Neuron (in vitro differentiated cells): ENCODE measurements around the gene BRIX1.
A peak's percentile ranks its signal among the peaks of the same experiment; 100 is the strongest.

Experiments
- H2AFZ ChIP-seq: one replicate; pipeline ENCODE4 v1.6.1; 2013; ENCODE audit warnings: low read depth, mild to moderate bottlenecking, inconsistent platforms, low read length, moderate library complexity
- H3K27me3 ChIP-seq: one replicate; pipeline ENCODE4 v1.6.1; 2013; ENCODE audit warnings: low read length; ENCODE audit not compliant: insufficient read depth
- H3K36me3 ChIP-seq: one replicate; pipeline ENCODE4 v1.6.1; 2013; ENCODE audit warnings: low read length; ENCODE audit not compliant: insufficient read depth
- H3K4me1 ChIP-seq: one replicate; pipeline ENCODE4 v1.6.1; 2013; ENCODE audit warnings: low read length; ENCODE audit not compliant: insufficient read depth
- H3K4me3 ChIP-seq: 2 replicates; pipeline ENCODE4 v1.5.1; 2013; ENCODE audit warnings: mild to moderate bottlenecking, low read length, moderate library complexity
- H3K9me3 ChIP-seq: one replicate; pipeline ENCODE4 v1.6.1; 2013; ENCODE audit warnings: low read length

Gene BRIX1

GRCh38 chr5:34895641-34896419 is 19.7 kb upstream of the BRIX1 start:
- Histone ChIP-seq H3K4me1 (no peaks in the 10 kb centered on the region), H3K27me3 (no peaks in the 10 kb centered on the region), H2AFZ (no peak overlapping the region), H3K36me3 (no peaks in the 10 kb centered on the region), H3K4me3 (no peak overlapping the region), H3K9me3 (no peaks in the 10 kb centered on the region)

GRCh38 chr5:34897646-34898045 is 17.9 kb upstream of the BRIX1 start:
- no peaks in the 10 kb centered on the region for H3K9me3 ChIP-seq
- no peaks in the 10 kb centered on the region for H3K27me3 ChIP-seq
- no peaks in the 10 kb centered on the region for H3K4me1 ChIP-seq
- no peak overlapping the region for H3K4me3 ChIP-seq
- peaks cover 4% of the 10 kb centered on the region for H3K36me3 ChIP-seq
- H2AFZ ChIP-seq, result no peak overlapping the region

- H3K36me3 ChIP-seq, result peaks cover 4% of the 10 kb centered on the region
- no peaks in the 10 kb centered on the region for H3K27me3 ChIP-seq
- H3K4me1 ChIP-seq, result no peaks in the 10 kb centered on the region
- H3K9me3 ChIP-seq, result no peaks in the 10 kb centered on the region
- H3K4me3 ChIP-seq, result no peak overlapping the region
- no peak overlapping the region for H2AFZ ChIP-seq
Measured at GRCh38 chr5:34898258-34898895, 17.1 kb upstream of the BRIX1 start.

- Histone ChIP-seq H3K36me3 (peaks cover 4% of the 10 kb centered on the region), H3K27me3 (no peaks in the 10 kb centered on the region), H2AFZ (no peak overlapping the region), H3K4me1 (no peaks in the 10 kb centered on the region), H3K4me3 (no peak overlapping the region), H3K9me3 (no peaks in the 10 kb centered on the region)
Measured at GRCh38 chr5:34899066-34899465, 16.4 kb upstream of the BRIX1 start.

- no peaks in the 10 kb centered on the region for H3K27me3 ChIP-seq
Measured at GRCh38 chr5:34900652-34901051, 14.9 kb upstream of the BRIX1 start.

GRCh38 chr5:34903260-34903659 is 12.3 kb upstream of the BRIX1 start:
- Histone ChIP-seq H3K4me3 (no peak overlapping the region), H3K9me3 (no peaks in the 10 kb centered on the region), H3K36me3 (peaks cover 22% of the 10 kb centered on the region), H3K27me3 (no peaks in the 10 kb centered on the region), H3K4me1 (no peaks in the 10 kb centered on the region), H2AFZ (no peak overlapping the region)

More at GRCh38 chr5:34900652-34901051, 14.9 kb upstream of the BRIX1 start:
- Histone ChIP-seq H3K36me3 (peaks cover 7% of the 10 kb centered on the region), H3K9me3 (no peaks in the 10 kb centered on the region), H3K4me1 (no peaks in the 10 kb centered on the region), H3K4me3 (no peak overlapping the region), H2AFZ (no peak overlapping the region)

GRCh38 chr5:34905564-34905963 is 9.9 kb upstream of the BRIX1 start:
- Histone ChIP-seq H3K4me1 (no peaks in the 10 kb centered on the region), H3K36me3 (peaks cover 41% of the 10 kb centered on the region), H3K4me3 (no peak overlapping the region), H2AFZ (no peak overlapping the region), H3K9me3 (no peaks in the 10 kb centered on the region), H3K27me3 (no peaks in the 10 kb centered on the region)

GRCh38 chr5:34913072-34913471 is 2.4 kb upstream of the BRIX1 start:
- Histone ChIP-seq H3K9me3 (no peaks in the 10 kb centered on the region), H2AFZ (no peak overlapping the region), H3K4me3 (no peak overlapping the region), H3K4me1 (peaks cover 22% of the 10 kb centered on the region), H3K36me3 (peaks cover 45% of the 10 kb centered on the region), H3K27me3 (no peaks in the 10 kb centered on the region)

GRCh38 chr5:34914671-34915138 is 806 bp upstream of the BRIX1 start:
- Histone ChIP-seq H2AFZ (peak overlapping the region; percentile 81), H3K36me3 (peaks cover 38% of the 10 kb centered on the region), H3K9me3 (no peaks in the 10 kb centered on the region), H3K27me3 (no peaks in the 10 kb centered on the region), H3K4me3 (peak overlapping the region; percentile 88), H3K4me1 (peaks cover 22% of the 10 kb centered on the region)

- Histone ChIP-seq H3K9me3 (no peaks in the 10 kb centered on the region), H2AFZ (peak overlapping the region; percentile 81), H3K27me3 (no peaks in the 10 kb centered on the region), H3K4me1 (peaks cover 22% of the 10 kb centered on the region), H3K4me3 (peak overlapping the region; percentile 88), H3K36me3 (peaks cover 41% of the 10 kb centered on the region)
Measured at GRCh38 chr5:34915856-34916192, 313 bp downstream of the BRIX1 start.

GRCh38 chr5:34916518-34916917 is 1.0 kb downstream of the BRIX1 start:
- H3K4me1 ChIP-seq, result peaks cover 22% of the 10 kb centered on the region
- H2AFZ ChIP-seq, result no peak overlapping the region
- H3K36me3 ChIP-seq, result peaks cover 41% of the 10 kb centered on the region
- peak overlapping the region; percentile 88 for H3K4me3 ChIP-seq
- no peaks in the 10 kb centered on the region for H3K27me3 ChIP-seq
- no peaks in the 10 kb centered on the region for H3K9me3 ChIP-seq

- no peak overlapping the region for H3K4me3 ChIP-seq
- H2AFZ ChIP-seq, result no peak overlapping the region
- peaks cover 46% of the 10 kb centered on the region for H3K36me3 ChIP-seq
- no peaks in the 10 kb centered on the region for H3K9me3 ChIP-seq
- no peaks in the 10 kb centered on the region for H3K27me3 ChIP-seq
- peaks cover 22% of the 10 kb centered on the region for H3K4me1 ChIP-seq
Measured at GRCh38 chr5:34918025-34918424, 2.5 kb downstream of the BRIX1 start.

- peaks cover 49% of the 10 kb centered on the region for H3K36me3 ChIP-seq
- H3K4me1 ChIP-seq, result peaks cover 15% of the 10 kb centered on the region
- H3K4me3 ChIP-seq, result no peak overlapping the region
- H2AFZ ChIP-seq, result no peak overlapping the region
- H3K27me3 ChIP-seq, result no peaks in the 10 kb centered on the region
- H3K9me3 ChIP-seq, result no peaks in the 10 kb centered on the region
Measured at GRCh38 chr5:34919077-34919476, 3.6 kb downstream of the BRIX1 start.
